NOMO-1 treated with dmso at 0.1 percent for 144 hours (cell line): ENCODE measurements around the gene ACOD1.
A peak's percentile ranks its signal among the peaks of the same experiment; 100 is the strongest.
"Not testable (repeated sequence)": the region's sequence is repeated elsewhere in the genome, so short reads cannot be mapped to it uniquely, and the experiment has no call there.

Experiments used
- DNase-seq: peaks from one replicate; lab custom pipeline; 2025; ENCODE audit not compliant: unreplicated experiment; lab: John Stamatoyannopoulos, UW

ACOD1 gene

GRCh38 chr13:76950101-76950500, 1.8 kb downstream of the ACOD1 start:
- no peak for DNase-seq

DNA sequence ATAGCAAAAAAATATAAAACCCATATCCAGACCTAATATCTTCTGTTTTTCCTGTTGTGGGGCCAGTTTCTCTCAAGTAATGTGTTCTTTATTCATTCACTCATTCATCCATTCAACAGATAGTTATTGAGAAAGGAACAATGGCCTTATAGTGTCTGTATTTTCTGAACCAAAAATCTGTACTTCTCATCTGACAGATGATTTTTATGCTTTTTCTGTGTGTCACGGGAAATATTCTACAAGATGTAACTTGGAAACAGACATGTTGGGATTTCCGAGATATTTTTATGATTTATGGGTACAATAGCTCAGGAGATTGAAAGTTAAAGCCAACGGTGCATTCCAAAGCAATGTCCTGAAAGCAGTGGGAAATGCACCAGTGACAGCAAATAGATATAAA, 5.7 kb downstream of the ACOD1 start:
- DNase-seq: no peak

- no peak for DNase-seq
Measured at GRCh38 chr13:76954538-76954937, 6.2 kb downstream of the ACOD1 start.

DNA sequence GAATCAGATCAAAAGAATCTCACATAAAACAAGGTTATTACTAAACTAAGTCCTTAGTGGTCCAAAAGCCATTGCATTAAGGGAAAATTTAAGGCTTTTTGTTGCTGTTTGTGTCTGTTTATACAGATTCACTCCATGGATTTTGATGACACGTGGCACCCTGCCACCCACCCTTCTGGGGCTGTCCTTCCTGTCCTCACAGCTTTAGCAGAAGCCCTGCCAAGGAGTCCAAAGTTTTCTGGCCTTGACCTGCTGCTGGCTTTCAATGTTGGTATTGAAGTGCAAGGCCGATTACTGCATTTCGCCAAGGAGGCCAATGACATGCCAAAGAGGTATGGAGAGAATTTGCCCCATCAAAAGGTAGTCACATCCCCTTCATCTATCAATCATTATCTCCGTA, 6.9 kb downstream of the ACOD1 start:
- no peak for DNase-seq

- no peak for DNase-seq
Measured at GRCh38 chr13:76955661-76956060, 7.3 kb downstream of the ACOD1 start.

DNA sequence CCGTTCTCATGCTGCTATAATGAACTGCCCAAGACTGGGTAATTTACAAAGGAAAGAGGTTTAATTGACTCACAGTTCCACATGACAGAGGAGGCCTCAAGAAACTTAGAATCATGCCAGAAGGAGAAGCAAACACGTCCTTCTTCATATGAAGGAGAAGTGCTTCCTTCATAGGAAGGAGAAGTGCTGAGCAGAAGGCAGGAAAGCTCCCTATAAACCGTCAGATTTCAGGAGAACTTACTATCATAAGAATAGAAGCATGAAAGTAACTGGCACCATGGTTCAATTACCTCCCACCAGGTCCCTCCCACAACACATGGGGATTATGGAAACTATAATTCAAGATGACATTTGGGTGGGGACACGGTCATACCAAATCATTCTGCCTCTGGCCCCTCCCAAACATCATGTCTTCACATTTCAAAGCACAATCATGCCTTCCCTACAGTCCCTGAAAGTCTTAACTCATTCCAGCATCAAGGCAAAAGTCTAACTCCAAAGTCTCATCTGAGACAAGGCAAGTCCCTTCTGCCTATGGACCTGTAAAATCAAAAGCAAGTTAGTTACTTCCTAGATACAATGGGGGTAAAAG, 10.6 kb downstream of the ACOD1 start:
- no peak for DNase-seq

GRCh38 chr13:76959734-76960133, 11.4 kb downstream of the ACOD1 start:
- not testable (repeated sequence) for DNase-seq

GRCh38 chr13:76965759-76966421, 17.6 kb downstream of the ACOD1 start:
- no peak for DNase-seq

- DNase-seq: no peak
Measured at GRCh38 chr13:76967031-76967430, 18.7 kb downstream of the ACOD1 start.

DNA sequence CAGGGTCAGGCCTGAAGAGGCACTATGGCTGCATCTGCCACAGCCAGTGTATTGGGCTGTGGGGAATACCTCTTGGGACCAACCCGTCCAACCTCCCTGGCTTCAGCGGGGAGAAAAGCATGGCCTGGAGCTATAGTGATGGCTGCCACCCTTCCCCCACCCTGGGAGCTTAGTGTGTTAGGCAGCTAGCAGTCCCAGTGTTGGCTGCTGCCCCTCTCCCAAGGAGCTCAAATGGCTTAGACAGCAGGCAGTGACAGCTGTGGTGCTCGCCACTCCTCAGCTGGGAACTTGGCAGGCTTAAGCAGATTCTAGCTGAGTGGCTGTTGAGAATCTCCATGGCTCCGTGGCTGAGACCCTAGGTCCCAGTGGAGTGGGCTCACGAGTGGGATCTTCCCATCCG, 19.7 kb downstream of the ACOD1 start:
- DNase-seq: no peak

GRCh38 chr13:76969488-76970365, 21.4 kb downstream of the ACOD1 start:
- DNase-seq: no peak

- no peak for DNase-seq
Measured at GRCh38 chr13:76971215-76971614, 22.9 kb downstream of the ACOD1 start.

DNA sequence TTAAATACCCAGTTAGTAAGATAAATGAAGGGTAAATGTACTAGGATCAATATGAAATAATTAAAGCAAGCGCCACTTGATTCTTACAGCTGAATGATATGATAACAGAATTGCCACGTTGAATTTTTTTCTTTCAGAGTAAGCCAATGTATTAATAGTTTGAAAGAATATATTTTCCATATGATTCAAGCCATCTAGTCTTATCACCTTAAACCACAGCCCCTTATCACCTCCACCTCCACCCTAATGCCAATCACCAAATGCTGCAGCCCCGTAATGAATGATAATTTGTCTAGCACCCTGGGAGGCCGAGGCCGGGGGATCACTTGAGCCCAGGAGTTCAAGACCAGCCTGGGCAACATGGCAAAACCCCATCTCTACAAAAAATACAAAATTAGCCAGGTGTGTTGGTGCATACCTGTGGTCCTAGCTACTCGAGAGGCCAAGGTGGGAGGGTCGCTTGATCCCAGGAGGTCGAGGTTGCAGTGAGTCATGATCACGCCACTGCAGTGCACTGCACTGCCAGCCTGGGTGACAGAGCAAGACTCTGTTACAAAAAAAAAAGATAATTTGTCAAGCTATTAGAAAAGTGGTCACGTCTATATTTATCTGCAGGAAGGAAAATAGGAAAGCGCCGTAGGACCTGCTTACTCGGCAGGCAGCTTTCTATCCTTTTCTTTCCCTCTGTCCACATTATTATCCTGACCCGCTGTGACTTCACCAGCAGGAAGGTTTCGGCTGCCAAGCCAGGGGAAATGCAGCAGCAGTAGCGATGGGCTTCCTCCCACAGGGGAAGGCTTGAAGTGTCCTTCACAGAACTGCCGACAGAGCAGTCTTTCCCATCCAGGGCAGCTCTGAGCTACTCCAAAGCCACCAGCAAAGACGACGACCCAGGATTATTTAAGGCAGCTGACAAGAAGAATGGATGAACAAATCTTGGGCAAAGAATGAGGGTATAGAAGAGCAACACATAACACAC, 23.8 kb downstream of the ACOD1 start:
- no peak for DNase-seq

- no peak for DNase-seq
Measured at GRCh38 chr13:76973920-76974617, 25.8 kb downstream of the ACOD1 start.

- no peak for DNase-seq
Measured at GRCh38 chr13:76974618-76974975, 26.3 kb downstream of the ACOD1 start.

- no peak for DNase-seq
Measured at GRCh38 chr13:76975863-76976262, 27.6 kb downstream of the ACOD1 start.

DNA sequence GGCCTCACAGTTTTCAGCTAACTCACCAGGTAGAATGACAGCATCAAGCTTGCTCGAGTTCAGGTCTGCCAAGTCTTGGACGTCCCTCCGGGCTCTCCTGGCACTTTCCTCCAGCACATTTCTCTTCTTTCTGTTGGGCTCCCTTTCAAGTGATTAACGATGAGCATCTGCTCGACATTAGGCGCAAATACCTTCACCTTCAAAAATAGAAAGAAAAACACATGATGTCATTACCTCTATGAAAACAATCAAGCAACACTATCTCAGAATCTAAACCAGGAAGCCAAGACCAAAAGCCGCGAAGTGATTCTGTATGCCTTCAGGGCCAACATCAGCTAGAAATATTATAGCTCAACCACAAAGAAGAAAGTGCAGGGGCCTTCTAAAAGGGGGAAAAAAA, 28.2 kb downstream of the ACOD1 start:
- DNase-seq: no peak

- DNase-seq: no peak
Measured at GRCh38 chr13:76976929-76977328, 28.6 kb downstream of the ACOD1 start.

- peak; percentile 34 for DNase-seq
Measured at GRCh38 chr13:76980075-76980718, 31.9 kb downstream of the ACOD1 start.

- no peak for DNase-seq
Measured at GRCh38 chr13:76982061-76982460, 33.8 kb downstream of the ACOD1 start.
